Measurements from ENCODE around the gene ERBB4. TPM values are rescaled to one million over a fixed set of nuclear protein-coding genes. Genes with fewer than 3 reads are reported as not detected.

Gene ERBB4
- total RNA-seq, 1 donor from 2014 or later: 1.2 TPM

GRCh38 chr2:211760103-211760502 lies 778.5 kb downstream of the ERBB4 start:
- H3K9ac ChIP-seq (ENCODE audit: low read length): no peak overlapping the region
- no peaks in the 10 kb centered on the region for H3K36me3 Mint-ChIP-seq (ENCODE audit: low read depth, unreplicated experiment)
- FAIRE-seq: no peak

GRCh38 chr2:211756266-211756665 lies 782.3 kb downstream of the ERBB4 start:
- no peaks in the 10 kb centered on the region for H3K9me3 ChIP-seq (ENCODE audit: insufficient read depth, low read depth, low read length)
- H3K27me3 ChIP-seq (ENCODE audit: insufficient read depth, low read length): no peaks in the 10 kb centered on the region
- no peak overlapping the region for H3K4me3 ChIP-seq (ENCODE audit: insufficient read depth, low read depth, low read length)
- no peaks in the 10 kb centered on the region for H3K36me3 Mint-ChIP-seq (ENCODE audit: low read depth, unreplicated experiment)
- H3K4me1 Mint-ChIP-seq (ENCODE audit: low read depth, unreplicated experiment): no peaks in the 10 kb centered on the region
- FAIRE-seq: no peak
- H4K20me1 ChIP-seq (ENCODE audit: insufficient read depth, low read length): no peaks in the 10 kb centered on the region
- no peaks in the 10 kb centered on the region for H3K9me3 Mint-ChIP-seq (ENCODE audit: unreplicated experiment)
- no peaks in the 10 kb centered on the region for H3K79me2 ChIP-seq (ENCODE audit: insufficient read depth, low read length)
- DNase-seq (ENCODE audit: low read depth): no peak
- H3K9ac ChIP-seq (ENCODE audit: low read length): no peak overlapping the region
- H3K4me3 Mint-ChIP-seq (ENCODE audit: unreplicated experiment): no peak overlapping the region
- no peaks in the 10 kb centered on the region for H3K27me3 Mint-ChIP-seq (ENCODE audit: low read depth, unreplicated experiment)
- H3K27ac ChIP-seq (ENCODE audit: low read depth, low read length): no peak overlapping the region
- no peak overlapping the region for H2AFZ ChIP-seq (ENCODE audit: low read depth, low read length)
- no peak overlapping the region for H3K27ac Mint-ChIP-seq (ENCODE audit: unreplicated experiment)
- TF ChIP-seq CTCF (IDR thresholded peaks at IDR 0.05; ENCODE audit: insufficient read depth, low read depth, low read length) (no peak), EZH2 (IDR thresholded peaks at IDR 0.05; ENCODE audit: insufficient read depth, low read length) (no peak)
- H3K36me3 ChIP-seq (ENCODE audit: insufficient read depth, low read length): no peaks in the 10 kb centered on the region
- H3K4me1 ChIP-seq (ENCODE audit: insufficient read depth, low read length): no peaks in the 10 kb centered on the region
- H3K4me2 ChIP-seq (ENCODE audit: low read length): no peak overlapping the region

More at GRCh38 chr2:211760103-211760502, 778.5 kb downstream of the ERBB4 start:
- H3K9me3 Mint-ChIP-seq (ENCODE audit: unreplicated experiment): no peaks in the 10 kb centered on the region
- Histone ChIP-seq H3K27me3 (ENCODE audit: insufficient read depth, low read length) (no peaks in the 10 kb centered on the region), H2AFZ (ENCODE audit: low read depth, low read length) (no peak overlapping the region), H3K27ac (ENCODE audit: low read depth, low read length) (no peak overlapping the region), H3K9me3 (ENCODE audit: insufficient read depth, low read depth, low read length) (no peaks in the 10 kb centered on the region), H3K36me3 (ENCODE audit: insufficient read depth, low read length) (no peaks in the 10 kb centered on the region), H3K4me3 (ENCODE audit: insufficient read depth, low read depth, low read length) (no peak overlapping the region), H3K4me1 (ENCODE audit: insufficient read depth, low read length) (no peaks in the 10 kb centered on the region), H3K4me2 (ENCODE audit: low read length) (no peak overlapping the region), H4K20me1 (ENCODE audit: insufficient read depth, low read length) (no peaks in the 10 kb centered on the region), H3K79me2 (ENCODE audit: insufficient read depth, low read length) (no peaks in the 10 kb centered on the region)
- no peak for TF ChIP-seq EZH2 (IDR thresholded peaks at IDR 0.05; ENCODE audit: insufficient read depth, low read length)
- H3K4me3 Mint-ChIP-seq (ENCODE audit: unreplicated experiment): no peak overlapping the region
- no peaks in the 10 kb centered on the region for H3K4me1 Mint-ChIP-seq (ENCODE audit: low read depth, unreplicated experiment)
- no peak for DNase-seq (ENCODE audit: low read depth)
- no peaks in the 10 kb centered on the region for H3K27me3 Mint-ChIP-seq (ENCODE audit: low read depth, unreplicated experiment)
- no peak overlapping the region for H3K27ac Mint-ChIP-seq (ENCODE audit: unreplicated experiment)

GRCh38 chr2:211755187-211755586 lies 783.4 kb downstream of the ERBB4 start:
- H3K9me3 ChIP-seq (ENCODE audit: insufficient read depth, low read depth, low read length): no peaks in the 10 kb centered on the region
- H3K79me2 ChIP-seq (ENCODE audit: insufficient read depth, low read length): no peaks in the 10 kb centered on the region
- Mint-ChIP-seq H3K9me3 (ENCODE audit: unreplicated experiment) (no peaks in the 10 kb centered on the region), H3K4me3 (ENCODE audit: unreplicated experiment) (no peak overlapping the region), H3K36me3 (ENCODE audit: low read depth, unreplicated experiment) (no peaks in the 10 kb centered on the region), H3K27ac (ENCODE audit: unreplicated experiment) (no peak overlapping the region), H3K4me1 (ENCODE audit: low read depth, unreplicated experiment) (no peaks in the 10 kb centered on the region), H3K27me3 (ENCODE audit: low read depth, unreplicated experiment) (no peaks in the 10 kb centered on the region)
- no peak overlapping the region for H3K27ac ChIP-seq (ENCODE audit: low read depth, low read length)
- H3K27me3 ChIP-seq (ENCODE audit: insufficient read depth, low read length): no peaks in the 10 kb centered on the region
- FAIRE-seq (no peak), DNase-seq (ENCODE audit: low read depth) (no peak)
- no peak overlapping the region for H2AFZ ChIP-seq (ENCODE audit: low read depth, low read length)
- H3K4me2 ChIP-seq (ENCODE audit: low read length): no peak overlapping the region
- no peak overlapping the region for H3K4me3 ChIP-seq (ENCODE audit: insufficient read depth, low read depth, low read length)
- TF ChIP-seq CTCF (IDR thresholded peaks at IDR 0.05; ENCODE audit: insufficient read depth, low read depth, low read length): no peak
- TF ChIP-seq EZH2 (IDR thresholded peaks at IDR 0.05; ENCODE audit: insufficient read depth, low read length): no peak
- H3K36me3 ChIP-seq (ENCODE audit: insufficient read depth, low read length): no peaks in the 10 kb centered on the region
- no peaks in the 10 kb centered on the region for H3K4me1 ChIP-seq (ENCODE audit: insufficient read depth, low read length)
- no peak overlapping the region for H3K9ac ChIP-seq (ENCODE audit: low read length)
- H4K20me1 ChIP-seq (ENCODE audit: insufficient read depth, low read length): no peaks in the 10 kb centered on the region

All from astrocyte (in vitro differentiated cells and primary cell).